OCI-LY7 (cell line): Measurements from ENCODE around the gene NMRK2. TPM values are rescaled to one million over a fixed set of nuclear protein-coding genes. Genes with fewer than 3 reads are reported as not detected.

Source experiments
- BruUV-seq: library from RNA; stranded (reverse); fragments of 400-500 nt; replicated peaks from 2 replicates; lab custom pipeline; 2021; lab: Mats Ljungman, UMichigan
- CTCF ChIA-PET: fragments of 300-600 bp; sonication (Branson Sonifier 250); formaldehyde crosslinking; loops from one replicate; lab custom pipeline; 2022; ENCODE audit warnings: antibody characterized with exemption; ENCODE audit not compliant: unreplicated experiment; lab: Charles Lee
- POLR2A ChIA-PET: fragments of 300-600 bp; sonication (Branson Sonifier 250); formaldehyde crosslinking; loops from one replicate; lab custom pipeline; 2022; ENCODE audit warnings: antibody characterized with exemption; lab: Charles Lee
- DNase-seq: peaks from one replicate; pipeline ENCODE4 v3.0.0-alpha.2; 2015; ENCODE audit warnings: low spot score
- H2AFZ ChIP-seq: fragments of 200-600 bp; sonication (generic), shearing (Covaris generic); 2 replicates; pipeline ENCODE4 v1.6.1; 2014; ENCODE audit warnings: mild to moderate bottlenecking, antibody characterized with exemption, low read length, moderate library complexity
- H3K27ac ChIP-seq: fragments of 200-600 bp; sonication (generic); 2 replicates; pipeline ENCODE4 v1.5.1; 2014; ENCODE audit warnings: mixed run types, low read depth, mild to moderate bottlenecking, moderate library complexity, low read length, inconsistent platforms; ENCODE audit not compliant: poor library complexity, severe bottlenecking
- H3K36me3 ChIP-seq: fragments of 200-600 bp; sonication (generic); 2 replicates; pipeline ENCODE4 v1.6.1; 2014; ENCODE audit warnings: mild to moderate bottlenecking, antibody characterized with exemption, low read length, moderate library complexity, mixed read lengths; ENCODE audit not compliant: insufficient read depth
- H3K4me1 ChIP-seq: fragments of 200-600 bp; sonication (generic); 2 replicates; pipeline ENCODE4 v1.5.1; 2014; ENCODE audit warnings: mild to moderate bottlenecking, low read length; ENCODE audit not compliant: insufficient read depth, poor library complexity, severe bottlenecking
- H3K4me2 ChIP-seq: fragments of 200-600 bp; sonication (generic); 2 replicates; pipeline ENCODE4 v1.6.1; 2014; ENCODE audit warnings: mild to moderate bottlenecking, low read length
- H3K4me3 ChIP-seq: fragments of 200-600 bp; sonication (generic); 2 replicates; pipeline ENCODE4 v1.5.1; 2014; ENCODE audit warnings: mild to moderate bottlenecking, low read depth, low read length; ENCODE audit not compliant: poor library complexity, severe bottlenecking
- H3K79me2 ChIP-seq: fragments of 200-600 bp; sonication (generic); 2 replicates; pipeline ENCODE4 v1.6.1; 2016; ENCODE audit warnings: low read depth, mild to moderate bottlenecking, low read length, moderate library complexity, mixed read lengths; ENCODE audit not compliant: insufficient read depth
- H3K9me2 ChIP-seq: fragments of 200-600 bp; sonication (generic); 2 replicates; pipeline ENCODE4 v1.6.1; 2016; ENCODE audit warnings: mild to moderate bottlenecking, low read length, mixed read lengths; ENCODE audit not compliant: insufficient read depth
- H3K9me3 ChIP-seq: fragments of 200-600 bp; sonication (generic); 2 replicates; pipeline ENCODE4 v1.6.1; 2014; ENCODE audit warnings: mild to moderate bottlenecking, mixed run types, low read length, mixed read lengths
- H4K20me1 ChIP-seq: fragments of 200-600 bp; sonication (generic); 2 replicates; pipeline ENCODE4 v1.6.1; 2014; ENCODE audit warnings: mild to moderate bottlenecking, antibody characterized with exemption, low read length, moderate library complexity, mixed read lengths; ENCODE audit not compliant: insufficient read depth
- CTCF ChIP-seq: fragments of 200-600 bp; sonication (generic); conservative IDR thresholded peaks from 2 replicates; pipeline ENCODE4 v1.5.1; 2014; ENCODE audit warnings: mild to moderate bottlenecking, antibody characterized with exemption, low read length, moderate library complexity, mixed read lengths
- EZH2phosphoT487 ChIP-seq: fragments of 200-600 bp; sonication (generic); IDR thresholded peaks from 2 replicates; pipeline ENCODE4 v1.6.1; 2018; ENCODE audit warnings: low read depth, borderline replicate concordance, mild to moderate bottlenecking, mixed run types, antibody characterized with exemption, low read length, moderate library complexity, mixed read lengths
- intact Hi-C: fragments of 100-400 bp; cut with micrococcal nuclease; formaldehyde crosslinking; loops from one replicate; pipeline ENCODE4 v1.10.0; 2022; ENCODE audit not compliant: unreplicated experiment
- total RNA-seq, 2 experiments: library from RNA; depleted of rRNA in 1 of 2; stranded (reverse); fragments of >200 nt in 1 of 2; shearing (Covaris generic) in 1 of 2; gene quantifications; 2 replicates each; pipeline ENCODE4 v1.2.3, GENCODE V29; 2014 to 2022

Gene NMRK2
- total RNA-seq, 2 experiments from 2014 or later = not detected

GRCh38 chr19:3907626-3908265 lies 25.1 kb upstream of the NMRK2 start:
- Histone ChIP-seq H3K4me1 (no peaks in the 10 kb centered on the region), H3K9me2 (no peaks in the 10 kb centered on the region), H3K36me3 (no peaks in the 10 kb centered on the region), H3K4me2 (no peak overlapping the region), H2AFZ (no peak overlapping the region), H3K27ac (no peak overlapping the region), H3K9me3 (peaks cover 5% of the 10 kb centered on the region), H3K4me3 (no peak overlapping the region), H3K79me2 (no peaks in the 10 kb centered on the region), H4K20me1 (no peaks in the 10 kb centered on the region)
- DNase-seq = no peak
- CTCF ChIA-PET = no interaction called here
- POLR2A ChIA-PET = no interaction called here
- TF ChIP-seq EZH2phosphoT487 = no peak
- TF ChIP-seq CTCF = no peak
- intact Hi-C loops = no loop called here
- no TSS peak for BruUV-seq

GRCh38 chr19:3908266-3909054 lies 24.4 kb upstream of the NMRK2 start:
- Histone ChIP-seq H4K20me1 (no peaks in the 10 kb centered on the region), H3K79me2 (no peaks in the 10 kb centered on the region), H3K9me2 (no peaks in the 10 kb centered on the region), H3K9me3 (peaks cover 5% of the 10 kb centered on the region), H3K27ac (no peak overlapping the region), H2AFZ (no peak overlapping the region), H3K36me3 (no peaks in the 10 kb centered on the region), H3K4me3 (no peak overlapping the region), H3K4me1 (no peaks in the 10 kb centered on the region), H3K4me2 (no peak overlapping the region)
- TF ChIP-seq CTCF (no peak), EZH2phosphoT487 (no peak)
- intact Hi-C loops = no loop called here
- ChIA-PET POLR2A (interaction anchor here (0.6 to 0.7 kb wide), 2 partner anchors 24 to 62 kb away, joined by 5 to 7 read pairs; partner anchors contain the start of gene DAPK3), CTCF (no interaction called here)
- DNase-seq = no peak
- BruUV-seq = no TSS peak

- CTCF ChIA-PET = no interaction called here
Observed at GRCh38 chr19:3910105-3910504, 22.8 kb upstream of the NMRK2 start.

More at GRCh38 chr19:3910105-3910504, 22.8 kb upstream of the NMRK2 start:
- BruUV-seq = no TSS peak
- peaks cover 5% of the 10 kb centered on the region for H3K9me3 ChIP-seq
- no peak overlapping the region for H3K4me3 ChIP-seq
- no peak overlapping the region for H3K27ac ChIP-seq
- no peaks in the 10 kb centered on the region for H3K79me2 ChIP-seq
- no peak for DNase-seq
- H3K9me2 ChIP-seq = no peaks in the 10 kb centered on the region
- no peak overlapping the region for H2AFZ ChIP-seq
- no peaks in the 10 kb centered on the region for H3K36me3 ChIP-seq
- TF ChIP-seq CTCF = no peak
- no peak for TF ChIP-seq EZH2phosphoT487
- H4K20me1 ChIP-seq = no peaks in the 10 kb centered on the region
- no peak overlapping the region for H3K4me2 ChIP-seq
- no peaks in the 10 kb centered on the region for H3K4me1 ChIP-seq
- POLR2A ChIA-PET = no interaction called here
- intact Hi-C loops = no loop called here
